Stimulated activated CD8-positive, alpha-beta memory T cell treated with anti-CD3 and anti-CD28 coated beads, Interleukin-15, amount 100 ng/mL, for 24 hours (primary cell): ENCODE results near the gene XPA.
"Not testable (repeated sequence)": the region's sequence is repeated elsewhere in the genome, so short reads cannot be mapped to it uniquely, and the experiment has no call there.

Experiments used
- DNase-seq: peaks from one replicate; pipeline ENCODE4 v3.0.0-alpha.2; 2020; ENCODE audit warnings: low read depth

Gene XPA

DNA sequence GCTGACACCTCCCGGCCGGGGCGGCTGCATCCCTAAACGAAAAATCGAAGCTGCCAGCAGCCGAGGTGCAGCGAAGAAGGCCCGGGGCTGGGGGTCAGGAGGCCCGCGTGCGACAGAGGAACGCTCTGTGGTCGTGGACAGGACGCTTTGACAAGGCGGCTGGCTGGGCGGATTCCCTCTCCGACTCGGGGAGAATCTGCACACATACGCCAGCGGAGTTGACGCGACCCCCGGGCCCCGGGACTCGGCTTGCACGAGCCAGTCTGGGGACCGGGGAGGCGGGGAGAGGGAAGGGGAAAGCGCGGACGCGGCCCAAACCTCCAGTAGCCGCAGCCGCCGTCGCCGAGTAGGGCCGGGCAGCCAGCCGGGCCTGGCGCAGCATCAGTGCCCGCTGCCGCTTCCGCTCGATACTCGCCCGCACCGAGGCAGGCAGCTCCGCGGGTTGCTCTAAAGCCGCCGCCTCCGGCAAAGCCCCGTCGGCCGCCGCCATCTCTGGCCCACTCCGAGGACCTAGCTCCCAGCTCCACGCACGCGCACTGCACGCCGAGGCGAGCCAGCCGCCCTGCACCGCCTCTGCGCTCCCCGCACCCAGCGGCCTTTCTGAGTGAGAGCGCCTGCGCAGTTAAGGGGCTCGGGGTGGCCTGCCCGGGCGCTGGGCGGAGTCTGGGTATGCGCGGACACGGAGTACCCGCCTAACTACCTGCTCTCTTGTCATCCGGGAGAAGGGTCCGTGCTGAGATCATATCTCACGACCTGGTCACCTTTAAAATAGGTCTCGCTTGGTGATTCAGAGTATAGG is at the start of gene XPA:
TSS of gene XPA (minus strand) at position 538 of the 799 bp plus-strand sequence. CDS start at position 490, 48 bp downstream.
- DNase-seq = peak; percentile 91

DNA sequence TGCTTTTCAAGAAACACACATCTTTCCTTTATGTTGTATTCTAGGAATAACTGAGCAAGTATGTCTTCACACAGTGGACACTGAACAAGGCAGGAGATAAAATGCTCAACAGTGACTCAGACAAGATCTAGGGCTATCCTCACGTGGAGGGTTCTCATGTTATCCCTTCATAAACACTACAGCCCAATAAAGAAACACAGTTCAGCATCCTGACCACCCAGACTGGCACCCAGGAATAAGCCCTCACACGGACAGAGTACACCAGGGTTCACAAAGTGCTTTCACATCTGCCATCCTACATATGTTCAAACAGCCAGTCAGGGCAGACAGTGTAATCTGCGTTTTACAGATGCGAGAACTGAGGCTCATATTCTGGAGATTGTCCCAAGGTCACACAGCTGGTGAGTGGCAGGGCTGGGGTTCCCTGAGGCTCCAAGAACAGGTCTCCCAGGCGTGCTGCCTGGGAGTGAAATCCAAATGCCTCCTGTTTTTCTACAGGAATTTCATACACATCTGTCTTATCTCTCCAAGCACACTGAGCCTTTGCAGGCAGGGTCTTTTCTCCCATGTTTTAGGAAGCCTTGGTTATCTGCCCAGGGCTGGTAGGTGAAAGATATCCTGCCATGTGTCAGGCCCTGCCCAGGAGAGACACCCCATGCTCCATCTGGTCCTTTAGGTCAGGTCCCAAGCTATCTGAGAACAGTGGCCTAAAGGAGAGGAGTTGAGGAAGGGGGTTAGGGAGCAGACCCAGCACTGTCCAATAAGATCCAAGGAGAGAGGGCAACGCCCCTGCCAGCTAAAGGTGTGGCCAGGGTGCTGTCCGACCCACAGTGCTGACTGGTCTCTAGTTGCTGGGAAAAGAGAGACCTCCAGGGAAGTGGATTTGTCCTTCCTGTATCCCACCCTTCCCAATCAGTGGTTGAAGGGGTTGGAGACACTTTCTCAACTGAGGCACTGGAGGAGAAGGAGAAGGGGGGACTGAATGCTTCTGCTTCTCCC is 47.9 kb upstream of the XPA start:
- no peak for DNase-seq

DNA sequence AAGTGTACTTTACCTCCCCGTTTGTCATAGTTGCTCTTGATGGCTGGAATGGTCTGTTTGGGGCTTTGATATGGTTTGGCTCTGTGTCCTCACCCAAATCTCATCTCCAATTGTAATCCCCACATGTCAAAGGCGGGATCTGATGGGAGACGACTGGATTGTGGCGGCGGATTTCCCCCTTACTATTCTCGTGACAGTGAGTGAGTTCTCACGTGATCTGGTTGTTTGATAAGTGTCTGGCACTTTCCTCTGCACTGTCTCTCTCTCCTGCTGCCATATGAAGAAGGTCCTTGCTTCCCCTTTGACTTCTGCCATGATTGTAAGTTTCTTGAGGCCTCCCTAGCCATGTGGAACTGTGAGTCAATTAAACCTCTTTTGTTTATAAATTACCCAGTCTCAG is 46.9 kb upstream of the XPA start:
- DNase-seq = not testable (repeated sequence)

DNA sequence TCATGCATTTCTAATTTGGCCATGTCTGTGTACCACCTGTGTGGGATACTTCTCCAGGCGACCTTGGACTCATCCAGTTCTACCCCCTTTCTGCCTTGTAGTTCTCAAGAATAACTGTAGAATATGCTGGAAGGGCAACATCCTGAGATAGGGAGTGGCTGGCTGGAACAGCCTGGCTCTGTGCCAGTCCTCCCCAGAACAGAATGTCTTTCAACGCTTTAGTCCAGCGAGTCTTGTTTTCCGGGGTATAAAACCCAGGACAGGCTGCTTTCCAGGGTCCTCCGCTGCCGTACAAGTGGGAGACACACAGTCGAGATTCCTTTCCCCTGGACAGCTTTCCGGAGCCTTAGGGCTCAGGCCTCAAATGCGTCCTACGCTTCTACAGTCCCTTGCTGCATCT is 45.4 kb upstream of the XPA start:
- DNase-seq = no peak

DNA sequence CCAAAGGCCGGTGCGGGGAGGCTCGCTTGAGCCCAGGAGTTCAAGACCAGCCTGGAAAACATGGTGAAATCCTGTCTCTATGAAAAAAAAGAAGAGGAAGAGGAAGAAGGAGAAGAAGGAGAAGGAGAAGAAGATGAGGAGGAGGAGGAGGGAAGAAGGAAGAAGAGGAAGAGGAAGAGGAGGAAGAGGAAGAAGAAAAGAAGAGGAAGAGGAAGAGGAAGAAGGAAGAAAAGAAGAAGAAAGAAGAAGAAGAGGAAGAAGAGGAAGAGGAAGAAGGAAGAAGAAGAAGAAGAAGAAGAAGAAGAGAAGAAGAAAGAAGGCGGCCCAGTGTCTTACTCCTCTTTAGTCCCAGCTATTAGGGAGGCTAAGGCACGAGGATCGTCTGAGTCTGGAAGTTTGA is 44.8 kb upstream of the XPA start:
- DNase-seq = no peak

DNA sequence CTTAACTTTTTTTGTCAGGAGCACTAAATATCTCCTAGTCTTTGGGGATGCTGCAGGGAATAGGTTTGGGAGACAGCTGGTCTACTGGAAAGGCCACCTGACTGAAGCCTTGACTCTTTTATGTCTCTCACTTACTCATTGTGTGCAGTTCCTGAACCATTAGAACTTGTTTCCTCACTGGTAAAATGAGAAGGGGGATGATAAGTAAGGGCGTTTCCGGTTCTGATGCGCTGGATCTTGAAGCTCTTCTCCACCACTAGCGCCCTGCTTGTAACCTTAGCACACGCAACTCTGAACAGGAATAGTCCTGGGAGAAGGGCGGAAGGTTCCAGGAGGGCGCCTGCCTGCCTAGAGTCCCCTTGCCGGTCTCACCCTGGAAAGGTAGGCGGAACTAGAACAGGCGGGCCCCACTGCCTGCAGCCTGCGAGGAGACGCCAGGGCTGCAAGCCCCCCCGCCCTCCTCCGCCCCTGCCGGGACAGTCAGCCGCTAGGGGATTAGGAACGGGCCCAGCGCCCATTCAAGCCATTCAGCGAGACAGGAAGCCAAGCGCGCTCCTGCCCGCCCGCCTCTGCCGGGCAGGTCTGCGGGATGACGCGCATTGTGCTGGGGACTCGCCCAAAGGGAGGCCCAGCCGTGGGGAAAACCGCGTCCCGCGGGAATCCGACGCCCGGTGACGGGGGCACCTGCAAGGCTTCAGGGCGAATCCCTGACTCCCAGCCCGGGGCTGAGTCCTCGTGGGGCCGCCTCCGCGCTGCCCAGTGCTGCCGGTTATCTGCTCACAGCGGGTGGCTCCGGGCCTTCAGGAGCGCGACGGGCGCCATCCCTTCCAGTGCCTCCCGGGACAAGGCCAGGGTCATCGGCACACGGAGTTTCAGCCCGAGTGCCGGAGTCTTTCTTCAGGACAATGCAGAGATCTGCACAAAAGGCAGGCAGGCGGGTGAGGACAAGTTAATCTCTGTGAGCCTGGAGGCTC is 44.0 kb upstream of the XPA start:
- peak; percentile 6 for DNase-seq

DNA sequence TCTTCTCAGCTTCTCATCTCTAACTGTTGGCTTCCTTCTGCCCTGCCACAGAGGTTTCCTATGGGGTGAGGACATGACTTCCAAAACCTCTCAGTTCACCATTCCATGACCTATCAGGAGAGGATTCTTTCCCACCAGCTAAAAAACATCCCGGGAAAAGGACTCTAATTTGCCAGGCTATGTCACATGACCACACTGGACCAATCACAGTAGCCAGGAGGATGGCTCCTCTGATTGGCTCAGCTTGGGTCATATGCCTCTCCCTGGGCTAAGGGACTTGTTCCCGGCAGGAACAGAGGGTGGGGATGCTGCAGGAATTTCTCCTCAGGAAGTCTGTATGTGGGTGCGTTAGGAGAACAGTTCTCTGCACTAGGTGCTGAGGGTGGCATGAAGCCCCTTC is 40.3 kb upstream of the XPA start:
- no peak for DNase-seq

DNA sequence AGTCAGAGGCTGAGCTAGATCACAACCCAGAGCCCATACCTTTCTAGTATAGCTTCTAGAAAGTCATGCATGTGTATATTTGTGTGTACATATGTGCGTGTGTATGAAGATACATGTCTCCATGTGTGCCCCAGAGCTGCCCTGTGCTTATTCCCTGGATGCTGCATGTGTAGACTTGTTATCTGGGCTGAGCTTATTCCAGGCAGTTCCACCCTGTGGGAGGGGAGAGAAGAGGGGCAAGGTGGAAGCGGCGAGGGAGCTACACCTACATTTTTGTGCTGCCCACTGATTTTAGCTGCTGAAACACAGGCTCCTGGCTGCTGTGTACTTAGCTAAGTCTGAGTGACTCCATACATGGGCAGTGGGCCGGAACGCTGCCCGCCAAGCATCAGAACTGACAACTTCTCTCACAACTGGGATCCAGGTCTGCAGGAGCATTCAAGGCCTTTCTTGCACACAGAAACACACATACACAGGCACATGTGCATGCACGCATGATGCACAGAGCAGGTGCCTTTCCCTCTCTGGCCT is 38.0 kb upstream of the XPA start:
- no peak for DNase-seq

DNA sequence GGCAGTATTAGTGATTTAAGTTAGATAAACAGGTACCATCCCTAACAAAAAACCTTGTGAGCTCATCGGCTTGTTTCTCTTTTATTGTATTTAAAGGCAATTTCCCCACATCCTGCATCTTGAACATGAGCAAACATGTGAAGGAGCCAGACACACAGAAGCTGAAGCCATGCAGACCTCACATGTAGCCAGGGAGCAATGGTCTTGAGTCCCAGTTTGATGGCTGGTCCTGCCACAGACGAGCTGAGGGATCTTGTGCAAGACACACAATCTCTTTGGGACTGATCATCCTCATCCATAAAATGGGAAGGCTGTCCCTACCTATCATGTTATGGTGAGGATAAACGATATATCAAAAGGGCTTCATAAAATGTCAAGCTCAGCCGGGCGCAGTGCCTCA is 29.6 kb upstream of the XPA start:
- no peak for DNase-seq

DNA sequence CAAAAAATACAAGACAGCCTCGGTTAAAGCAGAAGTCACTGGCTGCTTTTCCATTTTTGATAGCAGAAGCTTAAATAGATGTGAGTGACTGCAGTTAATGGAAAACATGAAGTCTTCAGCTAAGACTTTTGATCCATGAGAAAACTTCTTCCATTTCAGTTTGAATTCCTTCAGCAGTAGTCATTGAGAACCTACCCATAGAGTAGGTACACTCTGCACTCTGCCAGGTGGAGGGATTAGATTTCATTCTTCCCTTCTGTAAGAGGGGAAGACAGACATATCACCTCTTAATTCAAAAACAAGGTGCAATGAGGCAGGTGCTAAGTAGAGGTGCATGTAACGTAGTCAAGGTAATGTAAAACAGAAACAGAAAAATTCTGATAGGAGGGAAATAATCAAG is 26.7 kb upstream of the XPA start:
- no peak for DNase-seq

DNA sequence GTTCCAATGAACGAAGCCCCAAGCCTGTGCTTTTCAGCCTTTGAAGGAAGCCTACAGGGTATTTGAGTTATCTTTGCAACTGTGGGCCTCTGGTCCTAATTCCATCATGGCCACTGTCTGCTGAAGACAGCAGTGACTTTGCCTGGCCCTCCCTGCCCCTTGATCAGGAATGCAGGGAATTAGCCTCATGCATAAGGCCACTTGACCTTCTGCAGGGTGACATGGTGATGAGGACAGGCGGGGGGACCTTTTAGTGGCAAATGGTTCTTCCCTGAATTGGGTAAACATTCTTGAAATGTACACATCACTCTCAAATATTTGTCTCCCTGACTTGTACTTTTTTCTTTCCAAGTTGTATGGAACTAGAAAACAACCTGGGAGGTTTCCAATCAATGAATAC is 25.2 kb upstream of the XPA start:
- DNase-seq = no peak

DNA sequence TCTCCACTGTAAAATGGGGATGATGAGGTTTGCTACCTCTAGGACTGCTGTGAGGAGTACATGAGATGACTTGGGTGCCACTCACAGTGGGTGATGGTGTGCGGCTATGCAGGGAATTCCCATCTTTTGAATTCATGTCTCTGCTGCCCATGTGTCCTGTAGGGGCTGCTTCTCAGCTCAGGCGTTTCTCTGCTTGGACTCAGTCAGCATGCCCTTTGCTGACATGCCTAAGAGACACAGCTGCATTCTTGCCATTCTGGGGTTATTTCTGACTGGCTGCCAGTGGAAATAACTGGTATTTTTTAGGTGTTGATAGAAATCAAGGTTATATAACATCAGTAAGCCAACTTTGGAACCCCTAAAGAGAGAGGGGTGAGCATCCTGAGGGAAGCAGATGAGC is 24.3 kb upstream of the XPA start:
- DNase-seq = no peak

DNA sequence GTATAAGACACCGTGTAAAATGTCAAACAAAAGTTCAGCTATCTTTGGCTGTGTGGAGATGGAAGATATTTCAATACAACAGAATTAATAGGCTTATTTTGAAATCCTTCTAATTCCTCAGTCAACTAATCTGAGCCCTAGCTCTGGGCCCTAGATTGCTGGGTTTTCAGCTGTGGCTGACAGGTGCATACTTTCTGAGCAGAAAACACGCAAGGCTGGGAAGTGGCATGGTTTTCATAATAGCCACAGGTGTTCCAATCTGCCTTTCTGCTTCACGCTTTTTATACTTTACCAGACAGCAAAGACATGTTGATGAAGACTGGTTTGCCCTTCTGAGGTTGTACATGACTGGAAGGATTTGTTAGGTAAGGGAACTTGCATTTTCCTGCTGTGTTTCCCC is 20.7 kb upstream of the XPA start:
- DNase-seq = no peak

DNA sequence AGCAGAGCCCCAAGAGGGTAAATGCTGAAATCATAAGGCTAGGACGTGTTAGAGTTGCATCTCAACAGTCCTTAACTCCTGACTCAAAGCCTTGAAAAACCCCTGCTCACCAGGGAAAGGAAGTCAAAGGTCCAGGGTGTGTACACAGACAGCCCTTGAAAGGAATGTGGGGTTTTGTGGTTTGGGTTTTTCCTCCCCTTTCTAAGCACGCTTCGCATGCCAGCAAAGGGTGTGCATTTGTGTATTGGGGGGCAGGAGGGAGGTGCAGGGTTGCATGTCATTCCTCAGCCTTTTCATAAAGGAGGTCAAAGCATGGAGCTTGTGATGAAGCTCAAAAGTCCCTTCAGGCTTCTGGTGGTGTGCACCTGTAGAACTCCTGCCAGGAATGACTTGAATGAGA is 17.3 kb upstream of the XPA start:
- DNase-seq = no peak

DNA sequence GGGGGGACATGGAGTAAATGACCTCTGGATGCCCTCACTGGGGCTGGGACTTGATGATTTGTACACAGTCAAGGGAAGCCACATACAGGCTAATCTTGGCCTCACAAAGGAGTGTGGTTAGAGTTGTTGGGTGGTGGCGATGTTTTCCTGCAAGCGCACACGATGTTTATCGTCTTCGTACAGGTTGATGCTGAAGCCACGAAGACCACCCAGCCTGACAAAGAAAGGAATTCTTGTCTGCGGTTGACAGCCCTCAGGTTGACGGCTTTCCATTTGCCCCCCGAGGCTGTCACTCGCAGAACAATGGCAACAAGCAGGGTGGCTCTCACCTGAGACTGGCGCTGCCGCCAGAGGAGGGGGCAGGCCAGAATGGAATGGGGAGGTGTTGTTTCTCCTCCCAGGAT is 14.1 kb upstream of the XPA start:
- DNase-seq = no peak

DNA sequence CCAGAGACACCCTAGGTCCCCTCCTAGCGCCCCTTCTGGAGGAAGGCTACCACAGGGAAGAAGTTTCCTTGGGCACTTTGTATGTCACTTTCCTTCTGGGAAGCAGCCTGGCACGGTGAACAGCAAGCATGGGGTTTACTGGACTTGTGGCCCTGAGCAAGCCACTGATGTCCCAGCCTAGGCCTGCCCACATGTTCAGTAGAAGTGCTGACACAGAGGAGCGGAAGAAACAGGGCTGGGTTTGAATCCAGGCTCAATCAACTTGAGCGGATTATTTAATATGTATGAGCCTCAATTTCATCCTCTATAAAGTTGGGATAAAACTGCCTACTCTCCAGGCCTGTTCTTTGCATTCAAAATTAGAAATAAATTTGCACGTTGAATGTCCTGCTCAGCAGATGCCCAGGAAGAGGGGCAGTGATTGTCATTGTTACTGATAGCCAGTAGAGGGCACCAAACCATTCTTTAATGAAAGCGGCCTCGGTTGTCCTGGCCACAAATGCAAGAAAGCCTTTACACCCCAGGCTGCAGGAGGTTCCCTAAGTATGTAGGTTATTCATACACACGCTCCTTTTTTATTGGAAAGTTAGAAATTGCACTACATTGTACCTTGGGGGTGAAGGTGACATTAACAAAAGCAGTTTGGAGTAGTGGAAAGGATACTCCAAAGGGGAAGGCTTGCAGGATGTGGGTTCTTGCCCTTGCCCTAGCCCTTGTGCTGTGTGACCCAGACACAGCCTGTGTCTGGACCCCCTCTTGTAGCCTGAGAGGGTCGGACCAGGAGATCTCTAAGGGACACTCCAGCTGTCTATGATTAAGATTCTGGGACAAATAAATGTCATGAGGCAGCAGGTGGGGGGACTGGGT is 13.4 kb upstream of the XPA start:
- no peak for DNase-seq

DNA sequence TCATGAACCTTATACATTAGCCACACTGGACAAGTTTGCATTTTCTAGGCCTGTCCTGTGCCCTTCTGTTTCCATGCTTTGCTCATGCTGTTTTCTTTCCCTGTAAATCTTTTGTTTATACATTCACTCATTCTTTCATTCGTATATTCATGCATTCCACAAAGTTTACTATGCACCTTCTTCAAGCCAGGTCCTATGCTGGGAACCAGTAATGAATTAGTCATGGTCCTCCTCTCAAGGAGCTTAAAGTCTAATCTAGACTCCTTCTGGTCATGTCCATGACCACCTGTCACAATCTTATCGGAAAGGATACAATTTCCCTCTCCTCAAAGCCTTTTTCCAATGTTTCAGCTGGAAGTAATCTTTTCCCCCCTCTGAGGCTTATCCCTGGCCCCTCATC is 9.1 kb upstream of the XPA start:
- no peak for DNase-seq

DNA sequence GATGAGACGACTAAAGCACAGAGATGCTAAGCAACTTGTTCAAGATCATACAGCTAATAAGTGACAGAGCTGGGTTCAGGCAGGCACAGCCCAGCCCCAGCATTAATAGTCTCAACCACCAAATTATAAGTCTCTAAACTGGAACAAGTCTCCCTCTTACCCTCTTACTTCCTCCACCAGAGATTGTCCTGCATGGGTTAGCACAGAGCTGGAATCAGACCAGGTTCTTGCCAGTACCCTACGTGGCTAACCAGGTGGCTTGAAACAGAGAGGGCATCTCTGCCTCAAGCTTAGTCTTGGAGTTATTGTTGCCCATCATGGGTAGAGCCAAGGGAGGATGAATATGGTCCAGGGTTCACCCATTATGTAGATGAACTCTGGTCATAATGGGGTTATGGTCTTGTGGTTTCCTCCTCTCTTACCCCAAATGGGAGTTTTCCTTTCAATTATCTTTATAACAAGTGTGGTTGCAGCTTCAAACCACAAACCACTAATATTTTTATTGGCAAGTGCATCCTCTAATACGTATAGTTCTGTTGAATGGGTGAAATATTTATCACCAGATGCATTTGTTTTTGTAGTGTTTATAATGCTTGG is 8.3 kb upstream of the XPA start:
- DNase-seq = no peak

DNA sequence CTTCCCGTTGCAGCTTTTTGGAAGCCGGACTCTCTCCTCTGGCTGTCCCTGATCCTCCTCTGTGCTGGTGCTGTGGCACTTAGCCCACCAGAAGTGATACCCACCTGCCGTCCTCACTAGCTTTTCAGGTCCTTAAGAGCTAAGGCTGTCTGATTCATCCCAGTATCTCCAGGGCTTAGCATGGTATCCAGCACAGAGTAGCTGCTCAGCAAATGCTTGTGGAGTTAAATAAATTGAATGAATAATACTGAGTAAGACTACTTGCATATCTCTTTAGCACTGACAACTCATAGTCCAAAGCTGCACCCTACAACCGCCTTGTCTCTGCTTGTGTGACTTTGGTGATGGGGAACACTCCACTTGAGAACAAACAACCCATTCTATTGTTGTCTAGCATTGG is 7.7 kb upstream of the XPA start:
- no peak for DNase-seq

DNA sequence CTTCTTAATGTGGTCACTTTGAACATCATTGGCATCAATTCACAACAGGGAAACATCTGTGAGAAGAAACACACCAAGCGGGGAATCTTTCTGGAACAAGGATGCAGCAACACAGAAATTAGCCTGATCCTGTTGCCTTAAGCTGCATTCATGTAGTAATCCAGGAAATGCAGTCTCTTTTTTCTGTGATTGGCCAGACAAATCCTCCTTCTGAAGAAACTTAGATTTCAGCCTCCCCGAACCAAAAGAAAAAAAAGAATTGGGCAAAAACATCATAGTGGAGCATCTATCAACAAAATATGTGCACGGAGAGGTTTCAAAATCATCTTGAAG is 7.2 kb upstream of the XPA start:
- DNase-seq = no peak
